ENCODE results near the gene CTNND2. TPM values are rescaled to one million over a fixed set of nuclear protein-coding genes. Genes with fewer than 3 reads are reported as not detected.

CTNND2 gene
- total and polyA plus RNA-seq, 9 of the 15 experiments (the other 6 are each of a cell fraction or from before 2014, with no cell fraction given) = 0.03 to 0.35 TPM; not detected in 7

DNA sequence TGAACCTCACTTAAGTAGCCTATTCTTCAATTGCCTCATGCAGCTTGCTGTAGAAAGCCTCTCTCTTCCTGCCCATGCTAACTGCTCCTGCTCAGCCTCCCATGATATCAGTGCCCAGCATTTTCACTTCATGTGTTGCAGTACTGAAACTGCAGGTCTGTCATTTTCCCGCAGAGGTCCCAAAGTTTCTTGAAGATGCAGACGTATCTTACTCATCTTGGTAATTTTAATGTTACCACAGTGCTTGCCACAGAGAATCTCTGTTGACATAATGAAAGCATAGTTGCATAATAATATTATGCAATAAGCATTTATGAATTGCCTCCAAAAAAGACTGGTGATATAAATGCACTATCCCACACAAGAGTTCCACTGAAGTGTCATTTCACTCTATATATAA, 582.1 kb downstream of the CTNND2 start:
- FAIRE-seq (no peak), ATAC-seq (no peak), DNase-seq (ENCODE audit: extremely low read depth in 1 of 4, low spot score in 3 of 4) (no peak)
- Histone ChIP-seq H3K4me3 (no peak overlapping the region), H3K9me1 (ENCODE audit: control insufficient read depth, insufficient read depth, low read length) (no peaks in the 10 kb centered on the region), H3K4me1 (replicated peaks in 1 of 2; ENCODE audit: control insufficient read depth in 2 of 2, insufficient read depth in 2 of 2, low read length in 2 of 2) (no peaks in the 10 kb centered on the region), H2AFZ (ENCODE audit: low read depth, low read length) (no peak overlapping the region), H3K36me3 (ENCODE audit: control insufficient read depth, insufficient read depth, low read length) (no peaks in the 10 kb centered on the region), H3K79me2 (ENCODE audit: control insufficient read depth, insufficient read depth, low read length) (no peaks in the 10 kb centered on the region), H3K9me3 (replicated peaks; ENCODE audit: control insufficient read depth, insufficient read depth, low read depth, low read length) (no peaks in the 10 kb centered on the region), H3K4me2 (ENCODE audit: insufficient read depth, low read length) (no peak overlapping the region), H3K9ac (ENCODE audit: insufficient read depth in 1 of 2, low read depth in 2 of 2, low read length in 2 of 2) (no peak overlapping the region), H4K20me1 (replicated peaks; ENCODE audit: control insufficient read depth, insufficient read depth, low read length) (no peaks in the 10 kb centered on the region), H3K27me3 (ENCODE audit: control insufficient read depth in 2 of 2, insufficient read depth in 2 of 2, low read length in 2 of 2) (no peaks in the 10 kb centered on the region), H3K27ac (ENCODE audit: extremely low read depth, low read depth, low read length) (no peak overlapping the region)
- ChIA-PET POLR2A (interaction anchor here (0.6 kb wide), 1 partner anchor 397 kb away, joined by 3 read pairs; no protein-coding TSS in a partner anchor), CTCF (ENCODE audit: low intra/inter-chr PET ratio) (no interaction called here)
- no peak for TF ChIP-seq GTF2A2 (tag; IDR thresholded peaks at IDR 0.05)
- TF ChIP-seq CEBPG (CRISPR knock-in tag; IDR thresholded peaks at IDR 0.05) = no peak
- TF ChIP-seq CEBPG (tag; conservative IDR thresholded peaks at IDR 0.05 in 1 of 2, IDR thresholded peaks at IDR 0.05 in 1 of 2) = peak; percentile 32 to 77; a peak in 3 of 4 replicates
- 0% methylated on average over 2 of the region's 2 CpGs for WGBS (ENCODE audit: insufficient coverage, low coverage, missing lambda C conversion rate)
- intact Hi-C loops (cut with micrococcal nuclease) (no loop called here), in situ Hi-C loops (cut with MboI) (no loop called here)
- BruUV-seq (replicated peaks) = no TSS peak

DNA sequence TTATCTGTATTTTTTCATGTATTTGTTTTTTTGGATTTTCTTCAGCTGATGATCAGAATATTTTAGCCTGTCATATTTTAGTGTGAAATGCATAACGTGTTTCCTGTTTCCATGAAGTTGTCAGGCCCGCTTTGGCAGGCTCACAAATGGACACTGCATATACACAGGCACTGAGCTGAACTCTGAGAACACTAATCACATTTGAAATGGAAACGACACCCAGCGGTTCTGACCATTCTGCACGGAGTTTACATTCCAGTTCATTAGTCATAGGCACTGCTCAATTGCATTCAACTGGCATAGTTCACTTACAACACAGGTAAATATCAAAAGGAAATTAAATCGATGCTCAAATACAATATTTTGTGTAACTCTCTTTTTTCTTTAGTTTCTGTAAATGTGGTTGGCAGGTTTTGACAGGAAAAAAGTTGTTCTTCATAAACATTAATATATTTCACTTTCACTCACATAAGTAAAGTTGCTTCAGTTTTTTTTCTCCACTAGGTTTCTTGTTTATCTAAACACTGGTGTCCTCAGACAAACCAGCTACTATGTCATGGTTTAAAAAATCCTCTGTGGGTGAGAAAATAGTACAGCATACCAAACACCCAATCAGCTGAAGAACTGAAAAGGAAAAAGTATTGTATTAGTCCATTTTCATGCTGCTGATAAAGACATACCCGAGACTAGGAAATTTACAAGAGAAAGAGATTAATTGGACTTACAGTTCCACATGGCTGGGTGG, 584.2 kb downstream of the CTNND2 start:
- in situ Hi-C loops (cut with MboI) = no loop called here
- H3K27ac ChIP-seq (ENCODE audit: extremely low read depth, low read depth, low read length) = no peak overlapping the region
- no peaks in the 10 kb centered on the region for H3K79me2 ChIP-seq (ENCODE audit: control insufficient read depth, insufficient read depth, low read length)
- ChIA-PET CTCF (ENCODE audit: low intra/inter-chr PET ratio) (no interaction called here), POLR2A (no interaction called here)
- H3K27me3 ChIP-seq (ENCODE audit: control insufficient read depth in 2 of 2, insufficient read depth in 2 of 2, low read length in 2 of 2) = no peaks in the 10 kb centered on the region
- no peak for ATAC-seq
- no TSS peak for BruUV-seq (replicated peaks)
- H2AFZ ChIP-seq (ENCODE audit: low read depth, low read length) = no peak overlapping the region
- no peaks in the 10 kb centered on the region for H3K9me1 ChIP-seq (ENCODE audit: control insufficient read depth, insufficient read depth, low read length)
- no peak overlapping the region for H3K4me2 ChIP-seq (ENCODE audit: insufficient read depth, low read length)
- no peak overlapping the region for H3K9ac ChIP-seq (ENCODE audit: insufficient read depth in 1 of 2, low read depth in 2 of 2, low read length in 2 of 2)
- no peak overlapping the region for H3K4me3 ChIP-seq
- H3K4me1 ChIP-seq (replicated peaks in 1 of 2; ENCODE audit: control insufficient read depth in 2 of 2, insufficient read depth in 2 of 2, low read length in 2 of 2) = no peaks in the 10 kb centered on the region
- DNase-seq (ENCODE audit: extremely low read depth in 1 of 4, low spot score in 3 of 4) = no peak
- intact Hi-C loops (cut with micrococcal nuclease) = no loop called here
- no peaks in the 10 kb centered on the region for H3K9me3 ChIP-seq (replicated peaks; ENCODE audit: control insufficient read depth, insufficient read depth, low read depth, low read length)
- H4K20me1 ChIP-seq (replicated peaks; ENCODE audit: control insufficient read depth, insufficient read depth, low read length) = no peaks in the 10 kb centered on the region
- WGBS (ENCODE audit: insufficient coverage, low coverage, missing lambda C conversion rate) = under 1% methylated on average over 7 of the region's 7 CpGs
- H3K36me3 ChIP-seq (ENCODE audit: control insufficient read depth, insufficient read depth, low read length) = no peaks in the 10 kb centered on the region
- FAIRE-seq = peak; percentile 40
- TF ChIP-seq, protein P1, sequence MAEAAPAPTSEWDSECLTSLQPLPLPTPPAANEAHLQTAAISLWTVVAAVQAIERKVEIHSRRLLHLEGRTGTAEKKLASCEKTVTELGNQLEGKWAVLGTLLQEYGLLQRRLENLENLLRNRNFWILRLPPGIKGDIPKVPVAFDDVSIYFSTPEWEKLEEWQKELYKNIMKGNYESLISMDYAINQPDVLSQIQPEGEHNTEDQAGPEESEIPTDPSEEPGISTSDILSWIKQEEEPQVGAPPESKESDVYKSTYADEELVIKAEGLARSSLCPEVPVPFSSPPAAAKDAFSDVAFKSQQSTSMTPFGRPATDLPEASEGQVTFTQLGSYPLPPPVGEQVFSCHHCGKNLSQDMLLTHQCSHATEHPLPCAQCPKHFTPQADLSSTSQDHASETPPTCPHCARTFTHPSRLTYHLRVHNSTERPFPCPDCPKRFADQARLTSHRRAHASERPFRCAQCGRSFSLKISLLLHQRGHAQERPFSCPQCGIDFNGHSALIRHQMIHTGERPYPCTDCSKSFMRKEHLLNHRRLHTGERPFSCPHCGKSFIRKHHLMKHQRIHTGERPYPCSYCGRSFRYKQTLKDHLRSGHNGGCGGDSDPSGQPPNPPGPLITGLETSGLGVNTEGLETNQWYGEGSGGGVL (CRISPR knock-in tag; IDR thresholded peaks at IDR 0.05) = no peak
- TF ChIP-seq ZBTB11 (CRISPR knock-in tag; IDR thresholded peaks at IDR 0.05) (no peak), GATAD2A (IDR thresholded peaks at IDR 0.05) (no peak), NEUROD1 (IDR thresholded peaks at IDR 0.05; ENCODE audit: borderline replicate concordance, low read depth, low read length, partially characterized antibody) (no peak)

Data from K562 (cell line).